GM12878 (cell line): ENCODE results near the gene ATG14. TPM values are rescaled to one million over a fixed set of nuclear protein-coding genes. Genes with fewer than 3 reads are reported as not detected.
A peak's percentile ranks its signal among the peaks of the same experiment; 100 is the strongest.

Experiments used
- ATF7 ChIP-seq: fragments of 450-650 bp; IDR thresholded peaks from 2 replicates; pipeline ENCODE4 v1.6.1; 2016; ENCODE audit warnings: low read depth, mild to moderate bottlenecking
- BCL11A ChIP-seq: IDR thresholded peaks from 2 replicates; pipeline ENCODE4 v1.6.1; 2011; ENCODE audit warnings: low read depth, low read length
- BCL3 ChIP-seq: IDR thresholded peaks from 2 replicates; pipeline ENCODE4 v1.6.1; 2011; ENCODE audit warnings: borderline replicate concordance, low read depth, mild to moderate bottlenecking, moderate library complexity, low read length; ENCODE audit not compliant: insufficient read depth, poor library complexity, severe bottlenecking
- ETV6 ChIP-seq, 2 experiments: fragments of 450-650 bp in 1 of 2; IDR thresholded peaks in 1 of 2; conservative IDR thresholded peaks in 1 of 2; 2 replicates each; pipeline ENCODE4 v1.6.1; 2014; ENCODE audit warnings: antibody characterized with exemption in 1 of 2, borderline replicate concordance in 1 of 2, low read depth in 1 of 2, mild to moderate bottlenecking in 1 of 2, moderate library complexity in 1 of 2
- GABPA ChIP-seq: IDR thresholded peaks from 2 replicates; pipeline ENCODE4 v1.6.1; 2014; ENCODE audit warnings: antibody characterized with exemption, low read depth, mild to moderate bottlenecking, inconsistent platforms
- IKZF1 ChIP-seq: fragments of 450-650 bp; conservative IDR thresholded peaks from 2 replicates; pipeline ENCODE4 v1.6.1; 2017; ENCODE audit warnings: antibody characterized with exemption, mild to moderate bottlenecking
- IRF4 ChIP-seq: IDR thresholded peaks from 2 replicates; pipeline ENCODE4 v1.6.1; 2011; ENCODE audit warnings: low read depth, low read length
- JUNB ChIP-seq: IDR thresholded peaks from 2 replicates; pipeline ENCODE4 v1.6.1; 2016; ENCODE audit warnings: antibody characterized with exemption, mild to moderate bottlenecking
- MTA2 ChIP-seq: fragments of 450-650 bp; IDR thresholded peaks from 2 replicates; pipeline ENCODE4 v1.6.1; 2016; ENCODE audit warnings: low read depth, mild to moderate bottlenecking, moderate library complexity
- NBN ChIP-seq: fragments of 450-650 bp; IDR thresholded peaks from 2 replicates; pipeline ENCODE4 v1.6.1; 2016
- NR2F1 ChIP-seq: fragments of 450-650 bp; conservative IDR thresholded peaks from 2 replicates; pipeline ENCODE4 v1.6.1; 2017; ENCODE audit warnings: mild to moderate bottlenecking
- RAD21 ChIP-seq: IDR thresholded peaks from 2 replicates; pipeline ENCODE4 v1.6.1; 2011; ENCODE audit warnings: mild to moderate bottlenecking, low read depth, low read length, moderate library complexity; ENCODE audit not compliant: insufficient read depth
- RCOR1 ChIP-seq: conservative IDR thresholded peaks from 2 replicates; pipeline ENCODE4 v1.6.1; 2012; ENCODE audit warnings: low read depth, low read length, improper control_type of control experiment
- RELA ChIP-seq: fragments of 450-650 bp; IDR thresholded peaks from 2 replicates; pipeline ENCODE4 v1.8.0; 2014; ENCODE audit warnings: borderline replicate concordance; ENCODE audit not compliant: partially characterized antibody
- TCF7 ChIP-seq: IDR thresholded peaks from 2 replicates; pipeline ENCODE4 v1.6.1; 2014; ENCODE audit warnings: antibody characterized with exemption, borderline replicate concordance
- ZBTB40 ChIP-seq: fragments of 450-650 bp; IDR thresholded peaks from 2 replicates; pipeline ENCODE4 v1.6.1; 2016; ENCODE audit warnings: mild to moderate bottlenecking, moderate library complexity, borderline replicate concordance
- polyA plus RNA-seq, 11 experiments: library from polyadenylated mRNA; depleted of rRNA in 4 of 11; unstranded in 6 of 11; stranded (reverse) in 5 of 11; fragments of >200 nt; fragmentation: Nextera tagmentation in 4 of 11; fragmentation: Illumina TruSeq in 1 of 11; extraction: Ambion mirVana in 4 of 11; extraction: Trizol in 1 of 11; gene quantifications; 1 replicate in 1 of 11; 2 replicates in 10 of 11; pipeline versions ENCODE4 v1.2.1 to v1.2.3, GENCODE V29; 2011 to 2016; ENCODE audit warnings: inconsistent platforms in 2 of 11, missing spikeins in 2 of 11, low read depth in 1 of 11
- total RNA-seq, 4 experiments: library from RNA; depleted of rRNA in 3 of 4; stranded (reverse); fragments of >200 nt in 3 of 4; fragmentation: Illumina TruSeq in 1 of 4; extraction: Trizol in 1 of 4; gene quantifications; 2 replicates each; pipeline versions ENCODE4 v1.2.1 to v1.2.3, GENCODE V29; 2013 to 2021

The ATG14 gene
- total and polyA plus RNA-seq, 10 of the 15 experiments (the other 5 are each of a cell fraction or from before 2014, with no cell fraction given): 1.1 to 6.4 (median 5.0) TPM

GRCh38 chr14:55458800-55459515, 47.3 kb upstream of the ATG14 start (continued):
- peak; percentile 47 for TF ChIP-seq BCL3
- TF ChIP-seq RCOR1: no peak
- peak; percentile 90 for TF ChIP-seq BCL11A
- TF ChIP-seq TCF7: peak; percentile 57
- peak; percentile 67 for TF ChIP-seq IKZF1
- TF ChIP-seq ATF7: peak; percentile 75
- peak; percentile 11 for TF ChIP-seq RELA
- peak; percentile 67; the same call in 1 of the 2 replicates for TF ChIP-seq GABPA
- peak; percentile 98 for TF ChIP-seq MTA2
- TF ChIP-seq RAD21: no peak
- TF ChIP-seq NR2F1: peak; percentile 72
- TF ChIP-seq IRF4: peak; percentile 73; the same call in 1 of the 2 replicates
- peak; percentile 98 for TF ChIP-seq JUNB
- no peak for TF ChIP-seq ZBTB40
- TF ChIP-seq ETV6 (conservative IDR thresholded peaks at IDR 0.05 in 1 of 2, IDR thresholded peaks at IDR 0.05 in 1 of 2; ENCODE audit: borderline replicate concordance in 1 of 2, low read depth in 1 of 2): peak in 1 of 2 experiments; percentile 72; a peak in 2 of 4 replicates
- TF ChIP-seq NBN: 0 out of 2 replicates have a peak, but pooled peaks have one; percentile 56
